GM12892 (cell line): ENCODE data around the gene FZR1.

ENCODE experiments used
- DNase-seq: peaks from one replicate; pipeline ENCODE4 v3.0.0; 2011; ENCODE audit not compliant: insufficient read length
- FAIRE-seq: peaks from 2 replicates; lab custom pipeline; 2011; peaks lifted over from hg19 to GRCh38; lab: Jason Lieb, UNC
- POLR2A ChIP-seq: IDR thresholded peaks from 2 replicates; pipeline ENCODE4 v1.6.1; 2011; ENCODE audit warnings: low read depth, low read length, control low read depth
- POLR2AphosphoS5 ChIP-seq: IDR thresholded peaks from 2 replicates; pipeline ENCODE4 v1.6.1; 2011; ENCODE audit warnings: low read depth, low read length, control low read depth
- TAF1 ChIP-seq: IDR thresholded peaks from 2 replicates; pipeline ENCODE4 v1.6.1; 2011; ENCODE audit warnings: low read depth, mild to moderate bottlenecking, control low read depth, low read length, borderline replicate concordance

Gene FZR1

GRCh38 chr19:3464587-3465235 lies 41.4 kb upstream of the FZR1 start:
- FAIRE-seq (no peak), DNase-seq (no peak)
- TF ChIP-seq POLR2AphosphoS5 (no peak), TAF1 (no peak), POLR2A (no peak)

DNA sequence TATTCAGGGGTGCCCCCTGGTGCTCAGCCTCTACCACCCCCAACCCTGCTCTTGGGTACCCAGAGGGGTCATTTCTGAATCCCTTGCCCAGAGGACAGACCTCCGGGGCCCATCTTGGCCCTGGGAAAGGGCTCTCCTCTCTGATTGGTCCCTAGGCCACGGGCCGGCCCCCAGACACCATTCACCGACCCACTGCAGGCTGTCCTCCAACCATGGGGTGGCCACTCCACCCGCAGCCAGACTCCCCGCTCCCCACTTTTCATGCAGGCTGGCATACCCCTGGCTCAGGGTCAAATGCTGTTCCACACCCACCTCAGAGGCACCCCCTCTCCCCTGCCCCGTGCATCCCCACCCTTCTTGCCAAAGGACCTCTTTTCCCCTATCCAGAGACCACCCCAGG lies 40.6 kb upstream of the FZR1 start:
- DNase-seq (no peak), FAIRE-seq (no peak)
- no peak for TF ChIP-seq POLR2AphosphoS5
- TF ChIP-seq POLR2A = no peak
- no peak for TF ChIP-seq TAF1

DNA sequence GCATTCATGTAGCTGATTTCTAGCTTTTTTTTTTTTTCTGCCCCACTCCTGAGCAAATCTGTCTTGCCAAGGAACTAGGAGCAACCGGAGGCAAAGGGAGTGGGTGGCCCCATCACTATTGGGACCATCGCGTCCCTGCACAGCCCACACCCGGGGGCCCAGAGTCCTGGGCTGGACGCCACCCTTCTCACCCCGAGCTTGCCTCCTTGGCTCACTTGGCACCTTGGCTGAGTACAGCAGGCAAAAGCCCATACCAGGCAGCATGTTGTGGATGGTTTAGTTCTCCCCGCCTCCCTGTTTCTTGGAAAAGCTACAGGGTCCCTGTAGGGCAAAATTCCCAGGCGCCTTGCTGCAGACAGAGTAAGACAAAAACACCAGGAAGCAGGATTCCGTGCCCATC lies 39.5 kb upstream of the FZR1 start:
- no peak for TF ChIP-seq POLR2AphosphoS5
- TF ChIP-seq TAF1 = no peak
- no peak for TF ChIP-seq POLR2A
- DNase-seq (no peak), FAIRE-seq (no peak)

DNA sequence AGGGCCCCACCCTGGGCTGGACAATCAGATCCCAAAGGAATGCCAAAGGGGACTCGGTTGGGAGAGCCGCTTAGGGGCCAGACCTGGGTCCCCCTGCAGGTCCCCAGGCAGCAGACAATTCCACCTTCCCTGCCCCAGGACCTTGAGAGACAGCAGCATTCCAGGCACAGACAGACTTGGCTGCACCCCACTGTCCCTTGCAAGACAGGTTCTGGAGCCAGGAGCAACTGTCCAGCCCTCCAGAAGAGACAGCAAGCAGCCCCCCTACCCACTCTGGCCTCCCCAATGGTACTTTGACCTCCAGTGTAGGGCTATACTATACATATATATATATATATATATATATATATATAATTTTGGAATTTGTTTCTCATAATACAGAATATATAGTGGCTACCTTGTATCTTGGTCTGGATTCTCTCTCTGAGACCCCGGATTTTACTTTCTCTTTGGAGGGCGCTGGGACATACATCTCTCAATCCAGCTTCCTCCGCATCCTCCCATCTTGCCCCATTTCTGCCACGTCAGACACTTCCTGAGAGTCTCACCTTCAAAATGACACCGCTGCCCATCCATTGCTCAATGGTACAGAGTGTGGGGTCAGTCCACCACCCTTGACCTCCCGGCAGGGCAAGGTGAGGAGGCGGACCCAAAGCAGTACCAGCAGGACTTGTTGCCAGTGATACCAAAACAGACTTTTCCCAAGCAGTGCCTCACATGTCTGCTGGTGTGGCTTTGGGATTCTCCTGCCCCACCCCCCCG lies 38.5 kb upstream of the FZR1 start:
- FAIRE-seq (no peak), DNase-seq (no peak)
- TF ChIP-seq POLR2A = no peak

GRCh38 chr19:3468211-3468610 lies 37.9 kb upstream of the FZR1 start:
- DNase-seq = no peak
- FAIRE-seq = no peak
- TF ChIP-seq TAF1 (no peak), POLR2AphosphoS5 (no peak), POLR2A (no peak)

GRCh38 chr19:3469638-3470499 lies 36.2 kb upstream of the FZR1 start:
- FAIRE-seq (no peak), DNase-seq (no peak)
- TF ChIP-seq POLR2A (no peak), TAF1 (no peak), POLR2AphosphoS5 (no peak)

DNA sequence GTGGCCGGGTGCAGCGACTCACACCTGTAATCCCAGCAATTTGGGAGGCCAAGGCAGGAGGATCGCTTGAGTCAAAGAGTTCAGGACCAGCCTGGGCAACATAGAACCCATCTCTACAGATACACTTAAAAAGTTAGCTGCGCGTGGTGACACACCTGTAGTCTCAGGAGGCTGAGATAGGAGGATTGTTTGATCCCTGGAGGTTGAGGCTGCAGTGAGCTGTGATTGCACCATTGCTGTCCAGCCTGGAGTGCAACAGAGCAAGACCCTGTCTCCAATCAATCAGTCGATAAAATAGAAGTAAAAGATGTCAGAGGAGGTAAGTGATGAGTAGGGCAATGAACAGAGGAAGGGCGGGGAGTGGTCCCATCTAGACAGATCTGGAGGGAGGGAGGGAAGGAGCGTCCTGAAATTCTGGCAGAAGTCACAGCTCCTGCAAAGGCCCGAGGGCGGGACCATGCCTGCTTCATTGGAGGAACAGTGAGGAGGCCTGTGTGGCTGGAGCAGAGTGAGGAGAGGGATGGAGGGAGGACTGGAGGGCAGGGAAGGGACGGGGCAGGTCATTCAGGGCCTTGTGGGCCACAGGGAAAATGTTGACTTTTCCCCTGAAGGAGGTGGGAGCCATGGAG lies 35.5 kb upstream of the FZR1 start:
- TF ChIP-seq POLR2A (no peak), TAF1 (no peak), POLR2AphosphoS5 (no peak)
- FAIRE-seq = no peak
- no peak for DNase-seq

GRCh38 chr19:3471954-3472655 lies 34.0 kb upstream of the FZR1 start:
- DNase-seq = no peak
- TF ChIP-seq TAF1 (no peak), POLR2A (no peak), POLR2AphosphoS5 (no peak)
- FAIRE-seq = no peak

DNA sequence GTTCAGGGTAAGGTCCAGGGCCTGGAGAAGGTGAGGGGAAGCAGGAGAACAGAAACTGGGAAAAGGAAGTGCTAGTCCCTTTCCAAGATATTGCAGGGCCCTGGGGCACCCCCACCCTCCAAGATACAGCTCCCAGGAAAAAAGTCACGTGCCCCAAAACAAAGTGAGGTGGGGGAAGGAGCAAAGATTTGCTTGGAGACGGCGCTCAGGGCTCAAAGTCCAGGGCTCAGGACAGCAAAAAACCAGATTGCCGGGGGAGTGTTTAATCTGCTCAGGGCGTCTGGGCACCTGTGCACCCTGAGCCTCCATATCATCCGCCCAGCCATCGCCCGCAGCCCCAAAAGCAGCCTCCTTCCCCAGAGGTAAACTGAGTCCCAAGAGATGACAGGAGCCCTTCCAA lies 32.1 kb upstream of the FZR1 start:
- no peak for TF ChIP-seq POLR2AphosphoS5
- no peak for TF ChIP-seq POLR2A
- TF ChIP-seq TAF1 = no peak
- DNase-seq = no peak
- no peak for FAIRE-seq

DNA sequence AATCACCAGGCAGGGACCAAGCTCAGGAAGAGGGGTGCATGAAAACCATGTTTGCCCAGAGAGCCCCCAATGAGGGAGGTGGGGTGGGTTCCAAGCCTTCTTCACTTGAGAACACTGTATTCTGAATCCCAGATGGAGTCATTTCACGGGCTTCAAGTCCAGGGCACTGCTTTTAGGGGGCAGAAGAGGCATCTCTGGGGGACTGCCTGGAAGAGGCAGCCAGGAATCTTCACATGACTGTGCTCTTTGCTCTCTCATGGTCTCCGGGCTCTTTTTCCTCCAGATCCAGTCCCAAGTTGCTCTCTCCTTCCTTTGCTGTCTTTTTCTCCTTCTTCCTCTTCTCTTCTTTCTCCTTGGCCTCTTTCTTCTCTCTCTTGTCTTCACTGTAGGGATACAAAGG lies 31.5 kb upstream of the FZR1 start:
- no peak for DNase-seq
- no peak for TF ChIP-seq POLR2A
- TF ChIP-seq TAF1 = no peak
- TF ChIP-seq POLR2AphosphoS5 = no peak
- FAIRE-seq = no peak

GRCh38 chr19:3475449-3475848 lies 30.7 kb upstream of the FZR1 start:
- TF ChIP-seq TAF1 (no peak), POLR2A (no peak), POLR2AphosphoS5 (no peak)
- DNase-seq = no peak
- no peak for FAIRE-seq
